GM19397 (cell line): ENCODE measurements around the gene DPF1.

Experiments used
- ATAC-seq: cut with Tn5 transposase; IDR thresholded peaks from one replicate; pipeline ENCODE4 v1.9.1; 2021; ENCODE audit warnings: mild to moderate bottlenecking, moderate library complexity; ENCODE audit not compliant: unreplicated experiment

Gene DPF1

GRCh38 chr19:38202504-38202903 is 21.5 kb downstream of the DPF1 start:
- no peak for ATAC-seq

GRCh38 chr19:38201731-38202130 is 22.3 kb downstream of the DPF1 start:
- ATAC-seq: no peak

GRCh38 chr19:38199340-38199739 is 24.7 kb downstream of the DPF1 start:
- ATAC-seq: no peak

GRCh38 chr19:38197937-38198704 is 25.9 kb downstream of the DPF1 start:
- no peak for ATAC-seq

- no peak for ATAC-seq
These were observed 26.9 kb downstream of the DPF1 start for GRCh38 chr19:38196948-38197656.

GRCh38 chr19:38196245-38196837 is 27.7 kb downstream of the DPF1 start:
- no peak for ATAC-seq

- ATAC-seq: no peak
These were observed 28.8 kb downstream of the DPF1 start for GRCh38 chr19:38195237-38195636.

- no peak for ATAC-seq
These were observed 29.8 kb downstream of the DPF1 start for GRCh38 chr19:38194061-38194701.

GRCh38 chr19:38193445-38193844 is 30.6 kb downstream of the DPF1 start:
- ATAC-seq: no peak

GRCh38 chr19:38191747-38192146 is 32.3 kb downstream of the DPF1 start:
- ATAC-seq: no peak

- ATAC-seq: no peak
These were observed 33.2 kb downstream of the DPF1 start for GRCh38 chr19:38190793-38191192.

- no peak for ATAC-seq
These were observed 34.0 kb downstream of the DPF1 start for GRCh38 chr19:38190061-38190460.

- ATAC-seq: no peak
These were observed 38.5 kb downstream of the DPF1 start for GRCh38 chr19:38185562-38185961.

- no peak for ATAC-seq
These were observed 39.2 kb downstream of the DPF1 start for GRCh38 chr19:38184815-38185214.

- no peak for ATAC-seq
These were observed 40.6 kb downstream of the DPF1 start for GRCh38 chr19:38183251-38183897.

- no peak for ATAC-seq
These were observed 41.3 kb downstream of the DPF1 start for GRCh38 chr19:38182536-38183210.

GRCh38 chr19:38180071-38180470 is 44.0 kb downstream of the DPF1 start:
- ATAC-seq: no peak

GRCh38 chr19:38175422-38175821 is 48.6 kb downstream of the DPF1 start:
- no peak for ATAC-seq

GRCh38 chr19:38173291-38174041 is 50.6 kb downstream of the DPF1 start:
- ATAC-seq: no peak

- no peak for ATAC-seq
These were observed 52.0 kb downstream of the DPF1 start for GRCh38 chr19:38172001-38172400.
